HEK293 (cell line): Measurements from ENCODE around the gene SNCAIP.

ENCODE experiments used
- BCL11A ChIP-seq: fragments of 450-650 bp; formaldehyde crosslinking; IDR thresholded peaks from 2 replicates; pipeline ENCODE4 v1.5.1; 2016; ENCODE audit warnings: low read depth, missing biosample characterization, missing genetic modification characterization
- EGR2 ChIP-seq: fragments of 450-650 bp; formaldehyde crosslinking; IDR thresholded peaks from 2 replicates; pipeline ENCODE4 v1.5.1; 2016; ENCODE audit warnings: low read depth, missing biosample characterization, missing genetic modification characterization
- FEZF1 ChIP-seq: fragments of 450-650 bp; formaldehyde crosslinking; IDR thresholded peaks from 2 replicates; pipeline ENCODE4 v1.5.1; 2016; ENCODE audit warnings: missing biosample characterization, missing genetic modification characterization
- KLF1 ChIP-seq: fragments of 450-650 bp; formaldehyde crosslinking; IDR thresholded peaks from 2 replicates; pipeline ENCODE4 v1.5.1; 2016; ENCODE audit warnings: missing biosample characterization, missing genetic modification characterization
- KLF10 ChIP-seq: fragments of 450-650 bp; IDR thresholded peaks from 2 replicates; pipeline ENCODE4 v1.5.1; 2018; ENCODE audit warnings: missing biosample characterization, mild to moderate bottlenecking, missing genetic modification characterization
- KLF9 ChIP-seq: fragments of 450-650 bp; formaldehyde crosslinking; IDR thresholded peaks from 2 replicates; pipeline ENCODE4 v1.5.1; 2016; ENCODE audit warnings: missing biosample characterization, missing genetic modification characterization, low read depth
- PRDM1 ChIP-seq: fragments of 450-650 bp; formaldehyde crosslinking; IDR thresholded peaks from 2 replicates; pipeline ENCODE4; 2016; ENCODE audit warnings: missing biosample characterization, missing genetic modification characterization
- REPIN1 ChIP-seq: fragments of 450-650 bp; formaldehyde crosslinking; IDR thresholded peaks from 2 replicates; pipeline ENCODE4 v1.5.1; 2017; ENCODE audit warnings: missing biosample characterization, missing genetic modification characterization, low read depth
- ZNF10 ChIP-seq: fragments of 450-650 bp; formaldehyde crosslinking; IDR thresholded peaks from 2 replicates; pipeline ENCODE4 v1.5.1; 2017; ENCODE audit warnings: missing biosample characterization, missing genetic modification characterization
- ZNF112 ChIP-seq: fragments of 450-650 bp; formaldehyde crosslinking; IDR thresholded peaks from 2 replicates; pipeline ENCODE4 v1.5.0; 2017; ENCODE audit warnings: missing biosample characterization, missing genetic modification characterization
- ZNF132 ChIP-seq: fragments of 450-650 bp; formaldehyde crosslinking; IDR thresholded peaks from 2 replicates; pipeline ENCODE4 v1.5.1; 2017; ENCODE audit warnings: missing biosample characterization, missing genetic modification characterization, borderline replicate concordance
- ZNF155 ChIP-seq: fragments of 450-650 bp; formaldehyde crosslinking; IDR thresholded peaks from 2 replicates; pipeline ENCODE4 v1.5.1; 2016; ENCODE audit warnings: missing biosample characterization, missing genetic modification characterization
- ZNF23 ChIP-seq: fragments of 450-650 bp; formaldehyde crosslinking; IDR thresholded peaks from 2 replicates; pipeline ENCODE4 v1.5.1; 2016; ENCODE audit warnings: missing biosample characterization, missing genetic modification characterization, borderline replicate concordance
- ZNF239 ChIP-seq: fragments of 450-650 bp; formaldehyde crosslinking; IDR thresholded peaks from 2 replicates; pipeline ENCODE4 v1.5.1; 2016; ENCODE audit warnings: missing biosample characterization, missing genetic modification characterization
- ZNF266 ChIP-seq: fragments of 450-650 bp; formaldehyde crosslinking; IDR thresholded peaks from 2 replicates; pipeline ENCODE4 v1.5.1; 2016; ENCODE audit warnings: missing biosample characterization, missing genetic modification characterization, low read depth
- ZNF354C ChIP-seq: fragments of 450-650 bp; formaldehyde crosslinking; IDR thresholded peaks from 2 replicates; pipeline ENCODE4 v1.5.1; 2016; ENCODE audit warnings: missing biosample characterization, missing genetic modification characterization, low read depth, borderline replicate concordance
- ZNF366 ChIP-seq: fragments of 450-650 bp; formaldehyde crosslinking; conservative IDR thresholded peaks from 2 replicates; pipeline ENCODE4 v1.5.1; 2016; ENCODE audit warnings: missing biosample characterization, missing genetic modification characterization
- ZNF600 ChIP-seq: fragments of 450-650 bp; formaldehyde crosslinking; IDR thresholded peaks from 2 replicates; pipeline ENCODE4 v1.5.1; 2016; ENCODE audit warnings: missing biosample characterization, missing genetic modification characterization
- ZNF623 ChIP-seq: fragments of 450-650 bp; formaldehyde crosslinking; IDR thresholded peaks from 2 replicates; pipeline ENCODE4 v1.5.1; 2016; ENCODE audit warnings: missing biosample characterization, missing genetic modification characterization
- ZNF701 ChIP-seq: fragments of 450-650 bp; formaldehyde crosslinking; IDR thresholded peaks from 2 replicates; pipeline ENCODE4 v1.5.1; 2016; ENCODE audit warnings: missing biosample characterization, missing genetic modification characterization
- ZNF76 ChIP-seq: fragments of 450-650 bp; formaldehyde crosslinking; IDR thresholded peaks from 2 replicates; pipeline ENCODE4; 2016; ENCODE audit warnings: low read depth, missing biosample characterization, missing genetic modification characterization, borderline replicate concordance
- ZNF776 ChIP-seq: fragments of 450-650 bp; formaldehyde crosslinking; IDR thresholded peaks from 2 replicates; pipeline ENCODE4 v1.5.0; 2017; ENCODE audit warnings: missing biosample characterization, missing genetic modification characterization, borderline replicate concordance
- ZNF837 ChIP-seq: fragments of 450-650 bp; formaldehyde crosslinking; IDR thresholded peaks from 2 replicates; pipeline ENCODE4 v1.5.1; 2016; ENCODE audit warnings: missing biosample characterization, missing genetic modification characterization
- TF ChIP-seq, protein P1 (sequence below): fragments of 450-650 bp; formaldehyde crosslinking; IDR thresholded peaks from 2 replicates; pipeline ENCODE4 v1.5.1; 2016; ENCODE audit warnings: missing biosample characterization, missing genetic modification characterization
- TF ChIP-seq, protein P2 (sequence below): fragments of 450-650 bp; formaldehyde crosslinking; IDR thresholded peaks from 2 replicates; pipeline ENCODE4 v1.5.1; 2016; ENCODE audit warnings: missing biosample characterization, missing genetic modification characterization
- TF ChIP-seq, protein P3 (sequence below): fragments of 450-650 bp; formaldehyde crosslinking; IDR thresholded peaks from 2 replicates; pipeline ENCODE4 v1.5.1; 2017; ENCODE audit warnings: missing biosample characterization, mild to moderate bottlenecking, missing genetic modification characterization, moderate library complexity
- TF ChIP-seq, protein P4 (sequence below): fragments of 450-650 bp; formaldehyde crosslinking; IDR thresholded peaks from 2 replicates; pipeline ENCODE4 v1.5.1; 2017; ENCODE audit warnings: missing biosample characterization, missing genetic modification characterization
- TF ChIP-seq, protein P5 (sequence below): fragments of 450-650 bp; formaldehyde crosslinking; IDR thresholded peaks from 2 replicates; pipeline ENCODE4 v1.5.1; 2016; ENCODE audit warnings: missing biosample characterization, missing genetic modification characterization
- TF ChIP-seq, protein P6 (sequence below): fragments of 450-650 bp; IDR thresholded peaks from 2 replicates; pipeline ENCODE4 v1.5.1; 2018; ENCODE audit warnings: missing biosample characterization, mild to moderate bottlenecking, missing genetic modification characterization

Gene SNCAIP

DNA sequence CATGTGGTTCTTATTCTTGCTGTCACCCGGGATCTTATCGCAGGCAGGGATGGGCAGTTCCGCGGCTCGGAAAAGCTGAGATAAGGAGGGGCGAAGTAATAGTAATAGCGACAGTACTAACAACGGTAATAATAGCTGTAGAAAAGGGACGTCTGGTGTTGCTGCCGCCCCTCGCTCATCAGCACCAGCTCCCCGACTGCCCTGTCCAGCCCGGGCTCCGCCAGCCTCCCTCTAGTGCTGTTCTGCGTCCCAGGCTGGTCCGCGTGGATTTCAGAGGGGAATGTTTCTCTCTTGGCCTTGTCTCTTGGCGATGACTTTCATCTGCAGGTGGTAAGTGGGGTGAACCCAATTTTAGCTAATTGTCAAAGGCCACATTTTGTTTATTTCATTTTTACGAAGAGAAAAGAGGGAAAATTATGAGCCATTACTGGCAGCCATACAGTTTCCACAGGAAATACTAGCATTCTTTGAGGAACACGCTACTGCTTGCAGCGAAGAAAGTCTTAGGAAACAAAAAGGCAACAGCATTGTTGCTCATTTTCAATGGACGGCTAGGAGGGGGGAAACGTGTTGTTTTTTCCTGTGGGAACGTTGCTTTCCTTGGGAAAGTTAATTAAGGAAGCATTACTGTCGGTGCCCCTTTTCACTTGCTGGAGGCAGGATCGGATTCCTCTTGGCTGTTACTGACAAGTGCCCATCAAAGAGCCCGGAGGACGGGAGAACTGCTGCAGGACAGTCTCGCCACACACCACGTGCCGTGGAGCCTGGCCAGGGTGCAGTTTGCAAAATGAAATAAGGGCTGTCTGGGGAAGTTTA, 762 bp downstream of the SNCAIP start (continued):
- TF ChIP-seq ZNF239 (tag by site-specific recombination) (no peak), KLF9 (tag by site-specific recombination) (no peak), EGR2 (tag by site-specific recombination) (no peak), ZNF266 (no peak), ZNF776 (tag by site-specific recombination) (no peak), REPIN1 (tag by site-specific recombination) (no peak), BCL11A (tag by site-specific recombination) (no peak), FEZF1 (peak; percentile 88), ZNF132 (no peak), KLF1 (tag by site-specific recombination) (no peak), ZNF354C (tag by site-specific recombination) (no peak), ZNF623 (no peak), ZNF76 (tag by site-specific recombination) (no peak), ZNF701 (tag by site-specific recombination) (no peak), ZNF366 (tag by site-specific recombination) (no peak), ZNF155 (tag by site-specific recombination) (no peak), ZNF23 (tag by site-specific recombination) (no peak), KLF10 (tag by site-specific recombination) (no peak), ZNF112 (no peak), ZNF837 (tag by site-specific recombination) (no peak), PRDM1 (peak; percentile 94), ZNF10 (no peak), ZNF600 (tag by site-specific recombination) (no peak)
- TF ChIP-seq, protein P1, sequence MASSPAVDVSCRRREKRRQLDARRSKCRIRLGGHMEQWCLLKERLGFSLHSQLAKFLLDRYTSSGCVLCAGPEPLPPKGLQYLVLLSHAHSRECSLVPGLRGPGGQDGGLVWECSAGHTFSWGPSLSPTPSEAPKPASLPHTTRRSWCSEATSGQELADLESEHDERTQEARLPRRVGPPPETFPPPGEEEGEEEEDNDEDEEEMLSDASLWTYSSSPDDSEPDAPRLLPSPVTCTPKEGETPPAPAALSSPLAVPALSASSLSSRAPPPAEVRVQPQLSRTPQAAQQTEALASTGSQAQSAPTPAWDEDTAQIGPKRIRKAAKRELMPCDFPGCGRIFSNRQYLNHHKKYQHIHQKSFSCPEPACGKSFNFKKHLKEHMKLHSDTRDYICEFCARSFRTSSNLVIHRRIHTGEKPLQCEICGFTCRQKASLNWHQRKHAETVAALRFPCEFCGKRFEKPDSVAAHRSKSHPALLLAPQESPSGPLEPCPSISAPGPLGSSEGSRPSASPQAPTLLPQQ = no peak
- TF ChIP-seq, protein P2, sequence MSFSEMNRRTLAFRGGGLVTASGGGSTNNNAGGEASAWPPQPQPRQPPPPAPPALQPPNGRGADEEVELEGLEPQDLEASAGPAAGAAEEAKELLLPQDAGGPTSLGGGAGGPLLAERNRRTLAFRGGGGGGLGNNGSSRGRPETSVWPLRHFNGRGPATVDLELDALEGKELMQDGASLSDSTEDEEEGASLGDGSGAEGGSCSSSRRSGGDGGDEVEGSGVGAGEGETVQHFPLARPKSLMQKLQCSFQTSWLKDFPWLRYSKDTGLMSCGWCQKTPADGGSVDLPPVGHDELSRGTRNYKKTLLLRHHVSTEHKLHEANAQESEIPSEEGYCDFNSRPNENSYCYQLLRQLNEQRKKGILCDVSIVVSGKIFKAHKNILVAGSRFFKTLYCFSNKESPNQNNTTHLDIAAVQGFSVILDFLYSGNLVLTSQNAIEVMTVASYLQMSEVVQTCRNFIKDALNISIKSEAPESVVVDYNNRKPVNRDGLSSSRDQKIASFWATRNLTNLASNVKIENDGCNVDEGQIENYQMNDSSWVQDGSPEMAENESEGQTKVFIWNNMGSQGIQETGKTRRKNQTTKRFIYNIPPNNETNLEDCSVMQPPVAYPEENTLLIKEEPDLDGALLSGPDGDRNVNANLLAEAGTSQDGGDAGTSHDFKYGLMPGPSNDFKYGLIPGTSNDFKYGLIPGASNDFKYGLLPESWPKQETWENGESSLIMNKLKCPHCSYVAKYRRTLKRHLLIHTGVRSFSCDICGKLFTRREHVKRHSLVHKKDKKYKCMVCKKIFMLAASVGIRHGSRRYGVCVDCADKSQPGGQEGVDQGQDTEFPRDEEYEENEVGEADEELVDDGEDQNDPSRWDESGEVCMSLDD = 0 out of 2 replicates have a peak, but pooled peaks have one; percentile 19
- TF ChIP-seq, protein P3, sequence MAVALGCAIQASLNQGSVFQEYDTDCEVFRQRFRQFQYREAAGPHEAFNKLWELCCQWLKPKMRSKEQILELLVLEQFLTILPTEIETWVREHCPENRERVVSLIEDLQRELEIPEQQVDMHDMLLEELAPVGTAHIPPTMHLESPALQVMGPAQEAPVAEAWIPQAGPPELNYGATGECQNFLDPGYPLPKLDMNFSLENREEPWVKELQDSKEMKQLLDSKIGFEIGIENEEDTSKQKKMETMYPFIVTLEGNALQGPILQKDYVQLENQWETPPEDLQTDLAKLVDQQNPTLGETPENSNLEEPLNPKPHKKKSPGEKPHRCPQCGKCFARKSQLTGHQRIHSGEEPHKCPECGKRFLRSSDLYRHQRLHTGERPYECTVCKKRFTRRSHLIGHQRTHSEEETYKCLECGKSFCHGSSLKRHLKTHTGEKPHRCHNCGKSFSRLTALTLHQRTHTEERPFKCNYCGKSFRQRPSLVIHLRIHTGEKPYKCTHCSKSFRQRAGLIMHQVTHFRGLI (tag by site-specific recombination) = no peak
- TF ChIP-seq, protein P4, sequence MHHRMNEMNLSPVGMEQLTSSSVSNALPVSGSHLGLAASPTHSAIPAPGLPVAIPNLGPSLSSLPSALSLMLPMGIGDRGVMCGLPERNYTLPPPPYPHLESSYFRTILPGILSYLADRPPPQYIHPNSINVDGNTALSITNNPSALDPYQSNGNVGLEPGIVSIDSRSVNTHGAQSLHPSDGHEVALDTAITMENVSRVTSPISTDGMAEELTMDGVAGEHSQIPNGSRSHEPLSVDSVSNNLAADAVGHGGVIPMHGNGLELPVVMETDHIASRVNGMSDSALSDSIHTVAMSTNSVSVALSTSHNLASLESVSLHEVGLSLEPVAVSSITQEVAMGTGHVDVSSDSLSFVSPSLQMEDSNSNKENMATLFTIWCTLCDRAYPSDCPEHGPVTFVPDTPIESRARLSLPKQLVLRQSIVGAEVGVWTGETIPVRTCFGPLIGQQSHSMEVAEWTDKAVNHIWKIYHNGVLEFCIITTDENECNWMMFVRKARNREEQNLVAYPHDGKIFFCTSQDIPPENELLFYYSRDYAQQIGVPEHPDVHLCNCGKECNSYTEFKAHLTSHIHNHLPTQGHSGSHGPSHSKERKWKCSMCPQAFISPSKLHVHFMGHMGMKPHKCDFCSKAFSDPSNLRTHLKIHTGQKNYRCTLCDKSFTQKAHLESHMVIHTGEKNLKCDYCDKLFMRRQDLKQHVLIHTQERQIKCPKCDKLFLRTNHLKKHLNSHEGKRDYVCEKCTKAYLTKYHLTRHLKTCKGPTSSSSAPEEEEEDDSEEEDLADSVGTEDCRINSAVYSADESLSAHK (tag by site-specific recombination) = no peak
- TF ChIP-seq, protein P5, sequence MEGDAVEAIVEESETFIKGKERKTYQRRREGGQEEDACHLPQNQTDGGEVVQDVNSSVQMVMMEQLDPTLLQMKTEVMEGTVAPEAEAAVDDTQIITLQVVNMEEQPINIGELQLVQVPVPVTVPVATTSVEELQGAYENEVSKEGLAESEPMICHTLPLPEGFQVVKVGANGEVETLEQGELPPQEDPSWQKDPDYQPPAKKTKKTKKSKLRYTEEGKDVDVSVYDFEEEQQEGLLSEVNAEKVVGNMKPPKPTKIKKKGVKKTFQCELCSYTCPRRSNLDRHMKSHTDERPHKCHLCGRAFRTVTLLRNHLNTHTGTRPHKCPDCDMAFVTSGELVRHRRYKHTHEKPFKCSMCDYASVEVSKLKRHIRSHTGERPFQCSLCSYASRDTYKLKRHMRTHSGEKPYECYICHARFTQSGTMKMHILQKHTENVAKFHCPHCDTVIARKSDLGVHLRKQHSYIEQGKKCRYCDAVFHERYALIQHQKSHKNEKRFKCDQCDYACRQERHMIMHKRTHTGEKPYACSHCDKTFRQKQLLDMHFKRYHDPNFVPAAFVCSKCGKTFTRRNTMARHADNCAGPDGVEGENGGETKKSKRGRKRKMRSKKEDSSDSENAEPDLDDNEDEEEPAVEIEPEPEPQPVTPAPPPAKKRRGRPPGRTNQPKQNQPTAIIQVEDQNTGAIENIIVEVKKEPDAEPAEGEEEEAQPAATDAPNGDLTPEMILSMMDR (tag by site-specific recombination) = 0 out of 2 replicates have a peak, but pooled peaks have one; percentile 5
- TF ChIP-seq, protein P6, sequence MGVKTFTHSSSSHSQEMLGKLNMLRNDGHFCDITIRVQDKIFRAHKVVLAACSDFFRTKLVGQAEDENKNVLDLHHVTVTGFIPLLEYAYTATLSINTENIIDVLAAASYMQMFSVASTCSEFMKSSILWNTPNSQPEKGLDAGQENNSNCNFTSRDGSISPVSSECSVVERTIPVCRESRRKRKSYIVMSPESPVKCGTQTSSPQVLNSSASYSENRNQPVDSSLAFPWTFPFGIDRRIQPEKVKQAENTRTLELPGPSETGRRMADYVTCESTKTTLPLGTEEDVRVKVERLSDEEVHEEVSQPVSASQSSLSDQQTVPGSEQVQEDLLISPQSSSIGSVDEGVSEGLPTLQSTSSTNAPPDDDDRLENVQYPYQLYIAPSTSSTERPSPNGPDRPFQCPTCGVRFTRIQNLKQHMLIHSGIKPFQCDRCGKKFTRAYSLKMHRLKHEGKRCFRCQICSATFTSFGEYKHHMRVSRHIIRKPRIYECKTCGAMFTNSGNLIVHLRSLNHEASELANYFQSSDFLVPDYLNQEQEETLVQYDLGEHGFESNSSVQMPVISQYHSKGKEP (tag by site-specific recombination) = no peak
